Measurements from ENCODE around the gene SLC15A3. TPM values are rescaled to one million over a fixed set of nuclear protein-coding genes. Genes with fewer than 3 reads are reported as not detected.

Gene SLC15A3
- total RNA-seq, 4 donors from 2014 or later: 32.2 to 94.4 (median 64.8) TPM

DNA sequence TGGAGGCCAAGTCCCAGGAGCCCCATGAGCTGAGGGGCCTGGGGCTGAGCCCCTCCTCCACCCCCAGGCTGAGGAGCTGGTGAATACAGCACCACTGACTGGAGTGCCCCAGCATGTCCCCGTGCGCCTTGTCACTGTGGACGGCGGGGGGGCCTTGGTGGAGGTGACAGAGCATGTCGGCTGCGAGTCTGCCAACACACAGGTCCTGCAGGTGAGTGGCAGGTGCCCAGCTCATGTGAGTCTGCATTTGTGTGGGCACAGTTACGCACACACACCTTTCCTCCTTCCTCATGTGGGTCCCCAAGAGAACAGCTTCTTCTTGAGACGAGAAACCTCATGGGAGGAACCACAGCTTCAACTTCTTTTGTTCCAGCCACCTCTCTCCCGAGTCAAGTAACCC is 20.1 kb downstream of the SLC15A3 start:
- DNase-seq (ENCODE audit: low spot score in 2 of 2): no peak
- H3K4me1 ChIP-seq: peaks cover 0 to 8% (median 0%) of the 10 kb centered on the region in 4 donors
- H3K27ac ChIP-seq: peak overlapping the region in 1 of 4 donors; percentile 53
- H3K4me3 ChIP-seq: no peak overlapping the region
- H3K9me3 ChIP-seq: no peaks in the 10 kb centered on the region
- WGBS, 2 donors: 80 to 84% methylated on average over 8 to 9 of the region's 9 CpGs
- no peaks in the 10 kb centered on the region for H3K27me3 ChIP-seq
- H3K36me3 ChIP-seq: peaks cover 0 to 50% (median 0%) of the 10 kb centered on the region in 3 donors
- TF ChIP-seq POLR2A (IDR thresholded peaks at IDR 0.05): no peak
- no peak for TF ChIP-seq EP300 (IDR thresholded peaks at IDR 0.05)
- TF ChIP-seq, protein P1, sequence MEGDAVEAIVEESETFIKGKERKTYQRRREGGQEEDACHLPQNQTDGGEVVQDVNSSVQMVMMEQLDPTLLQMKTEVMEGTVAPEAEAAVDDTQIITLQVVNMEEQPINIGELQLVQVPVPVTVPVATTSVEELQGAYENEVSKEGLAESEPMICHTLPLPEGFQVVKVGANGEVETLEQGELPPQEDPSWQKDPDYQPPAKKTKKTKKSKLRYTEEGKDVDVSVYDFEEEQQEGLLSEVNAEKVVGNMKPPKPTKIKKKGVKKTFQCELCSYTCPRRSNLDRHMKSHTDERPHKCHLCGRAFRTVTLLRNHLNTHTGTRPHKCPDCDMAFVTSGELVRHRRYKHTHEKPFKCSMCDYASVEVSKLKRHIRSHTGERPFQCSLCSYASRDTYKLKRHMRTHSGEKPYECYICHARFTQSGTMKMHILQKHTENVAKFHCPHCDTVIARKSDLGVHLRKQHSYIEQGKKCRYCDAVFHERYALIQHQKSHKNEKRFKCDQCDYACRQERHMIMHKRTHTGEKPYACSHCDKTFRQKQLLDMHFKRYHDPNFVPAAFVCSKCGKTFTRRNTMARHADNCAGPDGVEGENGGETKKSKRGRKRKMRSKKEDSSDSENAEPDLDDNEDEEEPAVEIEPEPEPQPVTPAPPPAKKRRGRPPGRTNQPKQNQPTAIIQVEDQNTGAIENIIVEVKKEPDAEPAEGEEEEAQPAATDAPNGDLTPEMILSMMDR (IDR thresholded peaks at IDR 0.05): no peak

DNA sequence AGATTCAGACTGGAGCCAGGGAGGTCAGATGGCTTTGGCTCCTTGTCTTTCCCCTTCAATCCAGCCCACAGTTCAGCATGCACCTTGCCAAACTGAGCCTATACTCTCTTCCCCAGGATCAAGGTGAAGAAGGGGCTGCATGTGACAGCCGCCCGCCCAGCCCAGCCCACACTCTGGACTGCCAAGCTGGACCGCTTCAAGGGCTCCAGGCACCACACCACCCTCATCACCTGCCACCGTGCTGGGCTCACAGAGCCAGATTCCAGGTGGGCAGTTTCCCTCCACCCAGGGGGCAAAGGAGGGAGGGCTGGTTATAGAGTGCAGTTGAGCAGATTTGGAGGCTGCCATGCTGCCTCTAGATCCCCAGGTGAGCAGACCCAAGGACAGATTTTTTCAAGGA is 21.6 kb downstream of the SLC15A3 start:
- Histone ChIP-seq H3K27ac (no peak overlapping the region), H3K9me3 (no peaks in the 10 kb centered on the region), H3K36me3 (peaks cover 0 to 38% (median 0%) of the 10 kb centered on the region in 3 donors), H3K4me3 (no peak overlapping the region), H3K4me1 (peaks cover 0 to 12% (median 1%) of the 10 kb centered on the region in 4 donors), H3K27me3 (peaks cover 0 to under 1% of the 10 kb centered on the region in 2 donors)
- 95 to 100% methylated on average over 2 to 4 of the region's 4 CpGs for WGBS, 2 donors
- TF ChIP-seq, protein P1 (IDR thresholded peaks at IDR 0.05): no peak
- TF ChIP-seq POLR2A (IDR thresholded peaks at IDR 0.05): no peak
- no peak for TF ChIP-seq EP300 (IDR thresholded peaks at IDR 0.05)
- DNase-seq (ENCODE audit: low spot score in 2 of 2): no peak

DNA sequence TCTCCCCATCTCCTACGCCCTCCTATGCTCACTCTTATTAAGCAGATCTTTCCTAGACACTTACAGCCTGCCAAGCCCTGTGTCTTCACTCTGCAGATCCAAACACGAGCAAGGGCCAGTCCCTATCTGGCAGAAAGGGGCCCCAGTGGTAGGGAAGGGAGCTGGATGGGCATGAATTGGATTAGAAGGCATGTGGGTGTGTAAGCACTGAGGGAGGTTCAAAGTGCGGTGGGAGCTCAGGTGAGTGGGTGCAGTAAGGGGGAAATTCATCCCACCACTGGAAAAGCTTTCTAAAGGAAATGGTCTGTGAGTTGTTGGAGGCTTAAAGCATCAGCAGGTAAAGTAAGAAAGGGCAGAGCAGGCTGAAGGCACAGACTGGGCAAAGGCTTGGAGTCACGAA is 22.2 kb downstream of the SLC15A3 start:
- peaks cover 0 to 18% (median 8%) of the 10 kb centered on the region in 4 donors for H3K4me1 ChIP-seq
- no peaks in the 10 kb centered on the region for H3K9me3 ChIP-seq
- TF ChIP-seq POLR2A (IDR thresholded peaks at IDR 0.05) (no peak), EP300 (IDR thresholded peaks at IDR 0.05) (no peak)
- TF ChIP-seq, protein P1 (IDR thresholded peaks at IDR 0.05): no peak
- peaks cover 0 to 7% of the 10 kb centered on the region in 2 donors for H3K27me3 ChIP-seq
- H3K27ac ChIP-seq: no peak overlapping the region
- H3K4me3 ChIP-seq: no peak overlapping the region
- no peak for DNase-seq (ENCODE audit: low spot score in 2 of 2)
- WGBS, 2 donors: 80 to 83% methylated on average over 4 of the region's 4 CpGs
- peaks cover 0 to 38% (median 0%) of the 10 kb centered on the region in 3 donors for H3K36me3 ChIP-seq

DNA sequence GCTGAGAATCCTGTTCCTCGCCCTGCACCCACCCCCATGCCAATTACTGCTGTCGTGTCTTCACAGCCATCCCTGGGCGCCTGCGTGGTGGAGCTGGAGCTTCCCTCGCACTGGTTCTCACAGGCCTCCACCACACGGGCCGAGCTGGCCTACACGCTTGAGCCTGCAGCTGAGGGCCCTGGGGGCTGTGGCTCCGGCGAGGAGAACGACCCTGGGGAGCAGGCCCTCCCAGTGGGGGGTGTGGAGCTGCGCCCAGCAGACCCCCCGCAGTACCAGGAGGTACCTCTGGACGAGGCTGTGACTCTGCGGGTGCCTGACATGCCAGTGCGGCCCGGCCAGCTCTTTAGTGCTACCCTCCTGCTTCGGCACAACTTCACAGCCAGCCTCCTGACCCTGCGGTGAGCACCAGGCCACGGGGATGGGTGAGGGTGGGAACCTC is 23.4 kb downstream of the SLC15A3 start:
- no peak overlapping the region for H3K4me3 ChIP-seq
- DNase-seq (ENCODE audit: low spot score in 2 of 2): no peak
- H3K27ac ChIP-seq: no peak overlapping the region
- no peaks in the 10 kb centered on the region for H3K9me3 ChIP-seq
- TF ChIP-seq, protein P1 (IDR thresholded peaks at IDR 0.05): no peak
- TF ChIP-seq POLR2A (IDR thresholded peaks at IDR 0.05): no peak
- TF ChIP-seq EP300 (IDR thresholded peaks at IDR 0.05): no peak
- WGBS, 2 donors: 79 to 92% methylated on average over 14 to 16 of the region's 20 CpGs
- H3K36me3 ChIP-seq: peaks cover 0 to 40% (median 0%) of the 10 kb centered on the region in 3 donors
- H3K4me1 ChIP-seq: peaks cover 0 to 30% (median 17%) of the 10 kb centered on the region in 4 donors
- H3K27me3 ChIP-seq: peaks cover 0 to 11% of the 10 kb centered on the region in 2 donors

DNA sequence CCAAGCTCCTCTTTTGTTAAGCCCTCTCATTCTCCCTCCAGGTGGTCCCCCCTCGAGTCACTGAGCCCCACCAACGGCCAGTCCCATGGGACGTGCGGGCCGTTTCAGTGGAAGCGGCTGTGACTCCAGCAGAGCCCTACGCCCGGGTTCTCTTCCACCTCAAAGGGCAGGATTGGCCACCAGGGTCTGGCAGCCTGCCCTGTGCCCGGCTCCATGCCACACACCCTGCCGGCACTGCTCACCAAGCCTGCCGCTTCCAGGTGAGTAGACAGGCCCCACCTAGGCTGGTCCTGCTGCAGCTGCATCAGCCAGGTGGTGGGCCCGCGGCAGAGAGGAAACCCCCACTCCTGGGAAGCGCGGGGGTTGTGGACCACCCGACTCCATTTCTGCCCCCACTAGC is 24.4 kb downstream of the SLC15A3 start:
- Histone ChIP-seq H3K4me1 (peaks cover 0 to 30% (median 19%) of the 10 kb centered on the region in 4 donors), H3K4me3 (no peak overlapping the region), H3K36me3 (peaks cover 0 to 50% (median 0%) of the 10 kb centered on the region in 3 donors), H3K27me3 (peaks cover 0 to 11% of the 10 kb centered on the region in 2 donors), H3K27ac (no peak overlapping the region), H3K9me3 (no peaks in the 10 kb centered on the region)
- 74 to 84% methylated on average over 9 to 14 of the region's 16 CpGs for WGBS, 2 donors
- DNase-seq (ENCODE audit: low spot score in 2 of 2): no peak
- TF ChIP-seq EP300 (IDR thresholded peaks at IDR 0.05) (no peak), POLR2A (IDR thresholded peaks at IDR 0.05) (no peak)
- TF ChIP-seq, protein P1 (IDR thresholded peaks at IDR 0.05): no peak
